ENCODE results near the gene NPY2R.

The NPY2R gene

GRCh38 chr4:155208258-155209054, at the start of gene NPY2R:
NPY2R (plus strand) TSS chr4:155208636; CDS start chr4:155213940, 5,304 bp downstream.
- TF ChIP-seq CTCF (IDR thresholded peaks at IDR 0.05; ENCODE audit: extremely low read depth, missing control alignments), result no peak
- no peak for DNase-seq (ENCODE audit: low spot score)

GRCh38 chr4:155161357-155161756, 47.1 kb upstream of the NPY2R start:
- DNase-seq (ENCODE audit: low spot score), result no peak
- no peak for TF ChIP-seq CTCF (IDR thresholded peaks at IDR 0.05; ENCODE audit: extremely low read depth, missing control alignments)

- no peak for TF ChIP-seq CTCF (IDR thresholded peaks at IDR 0.05; ENCODE audit: extremely low read depth, missing control alignments)
- DNase-seq (ENCODE audit: low spot score), result no peak
These were observed 43.7 kb upstream of the NPY2R start for GRCh38 chr4:155164718-155165117.

GRCh38 chr4:155170569-155170968, 37.9 kb upstream of the NPY2R start:
- TF ChIP-seq CTCF (IDR thresholded peaks at IDR 0.05; ENCODE audit: extremely low read depth, missing control alignments), result no peak
- no peak for DNase-seq (ENCODE audit: low spot score)

GRCh38 chr4:155173371-155173770, 35.1 kb upstream of the NPY2R start:
- no peak for DNase-seq (ENCODE audit: low spot score)
- no peak for TF ChIP-seq CTCF (IDR thresholded peaks at IDR 0.05; ENCODE audit: extremely low read depth, missing control alignments)

- DNase-seq (ENCODE audit: low spot score), result no peak
- TF ChIP-seq CTCF (IDR thresholded peaks at IDR 0.05; ENCODE audit: extremely low read depth, missing control alignments), result no peak
These were observed 33.8 kb upstream of the NPY2R start for GRCh38 chr4:155174668-155175067.

- no peak for TF ChIP-seq CTCF (IDR thresholded peaks at IDR 0.05; ENCODE audit: extremely low read depth, missing control alignments)
- no peak for DNase-seq (ENCODE audit: low spot score)
These were observed 29.2 kb upstream of the NPY2R start for GRCh38 chr4:155179216-155179615.
